DND-41 (cell line): ENCODE data around the gene WNT3.

Experiments used
- EZH2 ChIP-seq: IDR thresholded peaks from 3 replicates; pipeline ENCODE4 v1.6.1; 2012; ENCODE audit warnings: borderline replicate concordance, low read depth, mild to moderate bottlenecking, moderate library complexity, low read length, inconsistent platforms; ENCODE audit not compliant: severe bottlenecking
- TF ChIP-seq, protein P1 (sequence below): IDR thresholded peaks from 2 replicates; pipeline ENCODE4 v1.5.1; 2012; ENCODE audit warnings: borderline replicate concordance, low read length, moderate library complexity, mild to moderate bottlenecking; ENCODE audit not compliant: poor library complexity, severe bottlenecking; ENCODE audit errors: extremely low read depth

DNA sequence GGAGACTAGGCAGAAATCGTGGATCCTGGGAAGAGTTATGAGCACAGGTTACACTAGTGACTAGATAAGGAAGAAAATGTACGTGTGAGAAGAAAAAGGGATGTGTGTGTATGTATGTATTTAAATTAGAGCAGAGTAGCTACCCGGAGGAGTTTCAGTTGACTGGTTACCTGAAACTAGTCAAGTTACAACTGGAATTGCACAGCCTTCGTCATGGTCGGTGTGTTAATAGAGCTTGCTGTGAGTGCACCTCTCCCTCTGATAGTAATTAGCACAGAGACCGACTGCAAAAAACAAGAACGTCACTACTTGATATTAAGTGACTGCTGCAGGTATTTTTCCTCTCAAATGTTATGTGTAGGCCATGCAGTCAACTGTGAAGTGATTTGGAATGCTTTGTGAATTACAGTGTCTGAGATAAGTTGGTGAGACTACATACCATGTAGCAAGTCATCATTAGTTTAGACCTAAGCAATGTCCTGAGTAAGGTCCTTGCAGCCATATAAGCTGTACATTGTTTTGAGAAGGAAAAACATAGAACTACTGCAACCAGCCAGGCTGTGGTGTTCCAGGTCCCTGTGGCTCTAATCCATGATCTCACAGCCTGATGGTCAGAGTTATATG lies 95.7 kb downstream of the WNT3 start:
- no peak for TF ChIP-seq EZH2
- TF ChIP-seq, protein P1, sequence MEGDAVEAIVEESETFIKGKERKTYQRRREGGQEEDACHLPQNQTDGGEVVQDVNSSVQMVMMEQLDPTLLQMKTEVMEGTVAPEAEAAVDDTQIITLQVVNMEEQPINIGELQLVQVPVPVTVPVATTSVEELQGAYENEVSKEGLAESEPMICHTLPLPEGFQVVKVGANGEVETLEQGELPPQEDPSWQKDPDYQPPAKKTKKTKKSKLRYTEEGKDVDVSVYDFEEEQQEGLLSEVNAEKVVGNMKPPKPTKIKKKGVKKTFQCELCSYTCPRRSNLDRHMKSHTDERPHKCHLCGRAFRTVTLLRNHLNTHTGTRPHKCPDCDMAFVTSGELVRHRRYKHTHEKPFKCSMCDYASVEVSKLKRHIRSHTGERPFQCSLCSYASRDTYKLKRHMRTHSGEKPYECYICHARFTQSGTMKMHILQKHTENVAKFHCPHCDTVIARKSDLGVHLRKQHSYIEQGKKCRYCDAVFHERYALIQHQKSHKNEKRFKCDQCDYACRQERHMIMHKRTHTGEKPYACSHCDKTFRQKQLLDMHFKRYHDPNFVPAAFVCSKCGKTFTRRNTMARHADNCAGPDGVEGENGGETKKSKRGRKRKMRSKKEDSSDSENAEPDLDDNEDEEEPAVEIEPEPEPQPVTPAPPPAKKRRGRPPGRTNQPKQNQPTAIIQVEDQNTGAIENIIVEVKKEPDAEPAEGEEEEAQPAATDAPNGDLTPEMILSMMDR, result no peak
